Glomerular endothelial cell (primary cell): Measurements from ENCODE around the gene EPHB3. TPM values are rescaled to one million over a fixed set of nuclear protein-coding genes. Genes with fewer than 3 reads are reported as not detected.
A peak's percentile ranks its signal among the peaks of the same experiment; 100 is the strongest.

Source experiments
- DNase-seq: peaks from one replicate; pipeline ENCODE4 v3.0.0-alpha.2; 2011; ENCODE audit warnings: low read depth, low spot score; ENCODE audit errors: extremely low read depth
- total RNA-seq: library from RNA; depleted of rRNA; stranded (reverse); fragments of >200 nt; gene quantifications from 2 replicates; pipeline ENCODE4 v1.2.3, GENCODE V29; 2015

The EPHB3 gene
- 0.06 and 0.19 TPM in 2 replicates for total RNA-seq

GRCh38 chr3:184561061-184561912 is at the start of gene EPHB3:
EPHB3 (plus strand) TSS chr3:184561785; CDS start chr3:184562236, 451 bp downstream.
- peak; percentile 92 for DNase-seq

GRCh38 chr3:184512621-184513020 is 49.0 kb upstream of the EPHB3 start:
- no peak for DNase-seq

- no peak for DNase-seq
Measured at GRCh38 chr3:184513276-184514170, 48.1 kb upstream of the EPHB3 start.

GRCh38 chr3:184514171-184514490 is 47.5 kb upstream of the EPHB3 start:
- DNase-seq: no peak

GRCh38 chr3:184523825-184524615 is 37.6 kb upstream of the EPHB3 start:
- DNase-seq: no peak

GRCh38 chr3:184524981-184525336 is 36.6 kb upstream of the EPHB3 start:
- no peak for DNase-seq

- no peak for DNase-seq
Measured at GRCh38 chr3:184525337-184526087, 36.1 kb upstream of the EPHB3 start.

GRCh38 chr3:184526088-184526433 is 35.5 kb upstream of the EPHB3 start:
- no peak for DNase-seq

- no peak for DNase-seq
Measured at GRCh38 chr3:184531626-184532280, 29.8 kb upstream of the EPHB3 start.

- DNase-seq: no peak
Measured at GRCh38 chr3:184532940-184533732, 28.4 kb upstream of the EPHB3 start.

GRCh38 chr3:184537885-184538665 is 23.5 kb upstream of the EPHB3 start:
- DNase-seq: no peak

GRCh38 chr3:184538666-184539431 is 22.7 kb upstream of the EPHB3 start:
- DNase-seq: no peak

- no peak for DNase-seq
Measured at GRCh38 chr3:184539801-184540435, 21.7 kb upstream of the EPHB3 start.

GRCh38 chr3:184540777-184541681 is 20.6 kb upstream of the EPHB3 start:
- no peak for DNase-seq

- DNase-seq: no peak
Measured at GRCh38 chr3:184541886-184542562, 19.6 kb upstream of the EPHB3 start.

- DNase-seq: no peak
Measured at GRCh38 chr3:184542577-184542976, 19.0 kb upstream of the EPHB3 start.
